Measurements from ENCODE around the gene HOXC13.

Gene HOXC13

DNA sequence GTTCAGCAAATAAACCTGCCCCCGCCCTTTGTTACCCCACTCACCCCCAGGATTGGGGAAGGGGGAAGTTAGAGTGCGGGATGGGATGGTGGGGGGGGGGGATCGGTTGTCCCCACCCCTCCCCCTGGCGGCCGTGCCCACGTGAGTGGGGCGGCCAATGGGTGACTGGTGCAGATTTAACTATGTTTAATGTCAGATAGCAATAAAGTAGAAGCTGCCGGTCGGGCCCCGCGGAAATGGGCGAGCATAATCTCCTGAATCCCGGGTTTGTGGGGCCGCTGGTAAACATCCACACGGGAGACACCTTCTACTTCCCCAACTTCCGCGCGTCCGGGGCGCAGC is 16.0 kb downstream of the HOXC13 start, which contains the start of gene HOXC12:
HOXC12 (plus strand) TSS at position 210 of the 342 bp plus-strand sequence; CDS start at position 237, 27 bp downstream.
- in situ Hi-C loops (cut with HindIII; ENCODE audit: low sequenced_read_pairs): no loop called here

- in situ Hi-C loops (cut with HindIII; ENCODE audit: low sequenced_read_pairs): no loop called here
These were observed 16.6 kb downstream of the HOXC13 start for GRCh38 chr12:53955036-53955775.

DNA sequence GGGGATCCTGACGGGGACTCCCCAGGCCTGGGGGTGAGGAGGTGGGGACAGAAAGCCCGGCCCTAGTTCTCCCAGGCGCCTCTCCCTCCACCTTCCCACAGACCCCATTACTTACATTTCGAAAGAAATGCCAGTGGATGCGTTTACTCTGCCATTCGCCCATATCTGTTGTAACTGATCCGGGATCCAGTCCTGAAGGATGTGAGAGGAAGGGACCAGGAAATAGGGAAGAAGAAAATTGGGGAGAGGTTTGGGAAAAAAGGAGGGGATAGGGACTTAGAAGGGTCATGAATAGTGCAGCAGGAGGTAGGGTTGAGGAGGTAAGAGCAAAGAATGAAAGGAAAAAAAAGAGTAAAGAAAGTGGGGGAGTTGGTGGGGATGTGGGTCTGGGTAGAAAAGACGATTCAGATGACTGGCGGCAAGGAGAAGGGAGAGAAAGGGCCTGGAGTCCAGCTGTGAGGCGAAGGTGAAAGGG is 17.2 kb downstream of the HOXC13 start:
- in situ Hi-C loops (cut with HindIII; ENCODE audit: low sequenced_read_pairs): no loop called here

GRCh38 chr12:53956251-53956887 is 17.7 kb downstream of the HOXC13 start:
- in situ Hi-C loops (cut with HindIII; ENCODE audit: low sequenced_read_pairs): no loop called here

GRCh38 chr12:53956914-53957536 is 18.4 kb downstream of the HOXC13 start:
- in situ Hi-C loops (cut with HindIII; ENCODE audit: low sequenced_read_pairs): no loop called here

GRCh38 chr12:53958128-53958527 is 19.5 kb downstream of the HOXC13 start:
- in situ Hi-C loops (cut with HindIII; ENCODE audit: low sequenced_read_pairs): no loop called here

DNA sequence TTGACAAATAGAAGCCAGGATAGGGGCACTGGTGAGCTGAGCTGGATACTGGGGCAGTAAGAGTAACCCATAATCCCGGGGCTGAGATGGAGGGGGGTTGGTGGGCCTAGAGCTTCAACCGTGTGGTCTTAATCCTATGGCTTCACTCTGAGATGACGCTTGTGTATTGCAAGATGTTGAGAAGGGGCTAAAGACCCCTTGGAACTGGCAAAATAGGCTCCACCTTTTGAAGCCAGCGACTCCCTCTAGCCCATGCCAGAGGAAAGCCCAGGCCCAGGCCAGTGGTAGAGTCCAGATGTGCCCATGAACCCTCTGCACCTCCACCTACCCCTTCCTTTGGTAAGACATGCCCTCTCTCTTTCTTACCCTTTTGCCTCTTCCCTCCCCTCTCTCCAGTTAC is 20.7 kb downstream of the HOXC13 start:
- in situ Hi-C loops (cut with HindIII; ENCODE audit: low sequenced_read_pairs): no loop called here

GRCh38 chr12:53960187-53961024 is 21.8 kb downstream of the HOXC13 start:
- in situ Hi-C loops (cut with HindIII; ENCODE audit: low sequenced_read_pairs): no loop called here

DNA sequence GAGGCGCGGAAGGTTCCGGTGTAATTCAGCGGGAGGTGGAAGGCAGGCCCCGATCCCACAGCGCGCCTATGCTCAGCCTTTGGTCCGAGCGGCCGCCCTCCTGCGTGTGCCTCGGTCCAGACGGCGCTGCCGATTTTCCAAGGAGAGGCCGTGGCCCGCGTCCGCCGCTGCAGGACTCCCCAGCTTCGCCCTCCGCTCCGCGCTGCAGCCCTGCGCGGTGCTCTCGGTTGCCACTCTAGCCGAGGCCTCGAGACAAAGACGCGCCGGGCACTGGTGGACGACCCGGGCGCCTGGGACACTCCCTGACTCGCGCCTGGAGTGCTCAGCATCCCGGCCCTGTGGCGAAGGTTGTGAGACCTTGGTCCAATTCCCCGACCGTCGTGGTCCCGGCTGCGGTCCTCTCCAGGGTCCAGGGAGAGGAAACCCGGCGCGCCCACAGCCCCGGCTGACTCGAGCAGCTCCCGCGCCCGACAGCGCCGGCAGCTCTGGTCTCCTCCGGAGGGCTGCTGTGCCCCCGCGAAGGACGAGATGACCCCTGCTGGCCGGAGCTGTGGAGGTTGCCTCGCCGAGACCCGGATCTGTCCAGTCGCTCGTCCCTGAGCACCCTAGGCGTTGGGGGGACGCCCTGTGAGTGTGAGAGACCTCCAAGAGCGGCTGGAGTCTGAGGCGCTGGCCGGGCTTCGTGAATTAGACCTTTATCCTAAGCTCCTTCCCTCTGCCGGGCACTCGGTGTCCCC is 22.6 kb downstream of the HOXC13 start:
- in situ Hi-C loops (cut with HindIII; ENCODE audit: low sequenced_read_pairs): no loop called here

- in situ Hi-C loops (cut with HindIII; ENCODE audit: low sequenced_read_pairs): no loop called here
These were observed 24.4 kb downstream of the HOXC13 start for GRCh38 chr12:53963005-53963404.

DNA sequence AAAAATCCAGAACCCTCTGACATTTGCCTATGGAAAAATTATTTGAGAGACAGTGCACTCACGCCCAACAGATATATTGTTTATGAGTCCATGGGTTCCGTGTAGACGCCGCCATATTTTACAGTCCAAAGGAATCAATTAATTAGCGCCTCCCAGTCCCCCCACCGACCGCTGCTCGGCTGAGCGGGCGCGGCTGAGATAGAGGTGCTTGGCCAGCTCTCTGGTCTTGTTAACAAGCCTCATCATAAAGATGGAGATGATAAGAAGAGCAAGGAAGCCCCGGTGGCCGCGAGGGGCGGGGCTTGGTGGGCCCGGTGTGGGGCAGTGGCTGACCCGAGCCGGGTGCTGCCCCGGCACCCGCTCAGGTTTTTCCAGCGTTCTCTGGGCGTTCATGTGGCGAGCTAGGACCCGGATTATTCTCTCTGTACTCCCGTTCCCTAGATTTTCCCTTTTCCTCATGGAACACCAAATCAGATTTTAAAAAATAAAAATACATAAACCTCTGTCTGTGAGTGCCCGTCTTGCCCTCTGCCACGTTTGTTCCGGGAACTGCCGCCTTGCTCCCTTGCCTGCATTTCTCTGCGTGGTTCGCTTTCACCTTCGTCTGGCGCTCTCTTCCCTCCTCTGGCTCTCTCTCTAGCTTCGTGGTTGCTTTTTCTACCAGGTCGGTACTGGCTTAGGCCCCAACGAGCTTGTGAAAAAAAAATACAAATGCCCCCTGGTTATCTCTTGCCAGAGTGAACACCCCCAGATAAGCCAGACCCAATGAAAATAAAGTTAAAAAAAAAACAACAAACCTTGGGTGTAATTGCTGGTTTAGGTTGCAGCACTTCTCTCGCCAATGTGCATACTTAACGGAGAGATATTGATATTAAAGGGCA is 25.0 kb downstream of the HOXC13 start:
- in situ Hi-C loops (cut with HindIII; ENCODE audit: low sequenced_read_pairs): no loop called here

DNA sequence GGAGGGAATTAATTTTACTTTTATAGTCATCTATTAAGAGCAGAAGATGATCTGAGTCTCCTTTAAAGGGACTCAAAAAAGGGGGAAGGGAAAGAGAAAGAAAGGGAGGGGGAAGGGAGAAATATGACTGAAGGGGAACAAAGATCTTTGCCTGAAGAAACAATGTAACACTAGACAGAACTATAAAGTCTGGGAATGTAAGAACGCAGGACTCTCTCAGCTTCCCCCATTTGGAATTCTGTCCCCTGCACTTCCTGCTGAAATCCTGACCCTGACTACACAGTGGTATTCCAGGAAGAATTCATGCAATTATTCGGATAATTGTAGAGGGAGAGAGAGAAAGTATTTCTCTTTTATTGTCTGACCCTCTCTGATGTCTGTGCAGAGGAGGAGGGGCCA is 25.7 kb downstream of the HOXC13 start:
- in situ Hi-C loops (cut with HindIII; ENCODE audit: low sequenced_read_pairs): no loop called here

- in situ Hi-C loops (cut with HindIII; ENCODE audit: low sequenced_read_pairs): no loop called here
These were observed 26.9 kb downstream of the HOXC13 start for GRCh38 chr12:53965281-53966084.

DNA sequence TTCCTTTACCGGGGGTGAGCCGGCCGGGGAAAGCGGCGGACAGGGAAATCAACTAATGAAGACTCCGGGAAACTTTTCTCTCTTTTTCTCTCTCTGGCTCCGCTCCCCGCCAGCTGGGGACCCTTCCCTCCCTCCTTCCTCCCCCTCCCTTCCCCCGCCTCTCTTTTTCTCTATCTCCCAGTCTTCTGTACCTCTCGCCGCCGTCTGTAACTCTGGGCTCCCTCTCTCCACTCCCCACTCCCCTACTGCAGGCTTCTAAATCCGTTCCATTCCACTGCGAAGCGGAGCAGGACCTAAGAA is 27.4 kb downstream of the HOXC13 start:
- in situ Hi-C loops (cut with HindIII; ENCODE audit: low sequenced_read_pairs): no loop called here

DNA sequence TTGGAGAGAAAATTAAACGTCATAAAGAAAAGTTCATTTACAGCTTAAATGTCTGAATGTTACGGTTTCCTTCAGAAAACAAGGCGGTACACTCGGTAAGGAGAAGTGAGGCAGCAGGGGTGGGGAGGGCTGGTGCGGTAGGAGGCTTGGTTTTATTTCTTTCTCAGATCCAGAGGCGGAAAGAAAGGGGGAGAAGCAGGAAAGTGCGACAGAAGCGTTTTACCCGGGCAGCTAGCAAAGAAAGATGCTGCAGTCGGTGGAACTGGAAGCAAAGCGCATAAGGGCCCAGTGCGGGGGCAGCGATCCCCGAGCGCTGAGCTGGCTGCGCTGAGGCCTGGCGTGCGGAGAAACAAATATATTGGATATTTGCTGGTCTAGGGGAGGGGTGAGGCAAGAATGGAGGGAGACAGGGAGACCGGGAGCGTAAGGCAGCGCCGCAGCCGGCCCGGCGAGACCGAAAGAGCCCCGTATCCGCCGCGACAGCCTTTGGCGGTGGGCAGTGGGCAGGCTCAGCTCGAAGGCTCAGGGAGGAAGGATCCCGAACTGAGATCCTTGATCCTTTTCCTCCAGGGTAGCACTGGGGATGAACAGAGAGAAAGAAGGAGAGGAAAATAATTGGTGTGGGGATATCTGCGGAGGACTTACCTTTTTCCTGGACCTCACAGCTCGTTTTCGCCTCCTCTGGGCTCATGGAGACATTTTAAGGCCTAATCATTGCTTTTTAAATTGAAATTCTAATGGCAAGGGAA is 27.9 kb downstream of the HOXC13 start:
- in situ Hi-C loops (cut with HindIII; ENCODE audit: low sequenced_read_pairs): no loop called here

DNA sequence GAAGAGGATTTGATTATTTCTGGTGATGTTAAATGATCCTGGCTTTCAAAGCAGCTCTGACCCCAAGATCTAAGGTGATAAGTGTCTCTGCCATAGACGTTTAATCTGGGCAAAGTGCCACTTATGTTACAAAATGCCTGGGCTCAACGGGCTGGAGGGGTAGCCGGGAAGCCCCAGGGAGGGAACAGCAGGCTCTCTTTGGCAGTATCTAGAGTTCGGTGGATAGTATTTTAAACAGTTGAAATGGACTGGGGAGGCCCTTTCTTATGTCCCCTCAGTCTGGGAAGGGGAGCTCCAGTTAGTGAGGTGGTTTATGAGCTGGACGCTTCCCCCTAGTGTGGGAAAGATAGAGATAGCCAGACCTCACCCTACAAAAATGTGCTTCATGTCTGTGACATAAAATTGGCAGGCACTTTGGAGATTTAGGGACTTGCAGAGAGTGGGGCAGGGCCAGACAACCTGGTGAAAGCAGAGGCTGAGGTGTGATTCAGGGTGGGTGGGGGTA is 28.8 kb downstream of the HOXC13 start:
- in situ Hi-C loops (cut with HindIII; ENCODE audit: low sequenced_read_pairs): no loop called here

- in situ Hi-C loops (cut with HindIII; ENCODE audit: low sequenced_read_pairs): no loop called here
These were observed 29.8 kb downstream of the HOXC13 start for GRCh38 chr12:53968214-53969127.

Data from DLD1 (cell line).